BE2C (cell line): ENCODE measurements around the gene ELOVL5.

ENCODE experiments used
- DNase-seq: peaks from one replicate; pipeline ENCODE4 v3.0.0-alpha.2; 2020
- H3K27me3 ChIP-seq: fragments of 250-450 bp; sonication (Bioruptor Pico); 2 replicates; pipeline ENCODE4 v1.5.1; 2020; ENCODE audit warnings: mild to moderate bottlenecking
- H3K36me3 ChIP-seq: fragments of 250-450 bp; sonication (Bioruptor Pico); 2 replicates; pipeline ENCODE4 v1.5.1; 2020; ENCODE audit warnings: mild to moderate bottlenecking
- H3K4me1 ChIP-seq: fragments of 250-450 bp; sonication (Bioruptor Pico); 2 replicates; pipeline ENCODE4 v1.5.1; 2020
- H3K4me3 ChIP-seq: 2 replicates; pipeline ENCODE4 v1.5.1; 2011; ENCODE audit warnings: low read depth, low read length
- H3K9me3 ChIP-seq: fragments of 250-450 bp; sonication (Bioruptor Pico); 2 replicates; pipeline ENCODE4 v1.5.1; 2020
- CTCF ChIP-seq: IDR thresholded peaks from 2 replicates; pipeline ENCODE4 v1.5.1; 2012; ENCODE audit warnings: mild to moderate bottlenecking, low read depth, low read length

The ELOVL5 gene

GRCh38 chr6:53361549-53362031 lies 12.8 kb upstream of the ELOVL5 start:
- Histone ChIP-seq H3K36me3 (no peaks in the 10 kb centered on the region), H3K9me3 (no peaks in the 10 kb centered on the region), H3K4me3 (no peak overlapping the region), H3K27me3 (no peaks in the 10 kb centered on the region), H3K4me1 (peaks cover 6% of the 10 kb centered on the region)
- no peak for TF ChIP-seq CTCF
- DNase-seq = no peak

- peak overlapping the region; percentile 64; the same call in 1 of the 2 replicates for H3K4me3 ChIP-seq
- peaks cover 6% of the 10 kb centered on the region for H3K4me1 ChIP-seq
- no peaks in the 10 kb centered on the region for H3K9me3 ChIP-seq
- no peak for DNase-seq
- H3K36me3 ChIP-seq = no peaks in the 10 kb centered on the region
- no peaks in the 10 kb centered on the region for H3K27me3 ChIP-seq
- TF ChIP-seq CTCF = no peak
Observed at GRCh38 chr6:53360093-53360912, 11.6 kb upstream of the ELOVL5 start.

GRCh38 chr6:53359843-53360092 lies 11.0 kb upstream of the ELOVL5 start:
- H3K9me3 ChIP-seq = no peaks in the 10 kb centered on the region
- H3K27me3 ChIP-seq = no peaks in the 10 kb centered on the region
- no peak for DNase-seq
- H3K4me1 ChIP-seq = peaks cover 6% of the 10 kb centered on the region
- no peaks in the 10 kb centered on the region for H3K36me3 ChIP-seq
- no peak for TF ChIP-seq CTCF
- H3K4me3 ChIP-seq = peak overlapping the region; percentile 64

- TF ChIP-seq CTCF = no peak
- Histone ChIP-seq H3K9me3 (no peaks in the 10 kb centered on the region), H3K36me3 (no peaks in the 10 kb centered on the region), H3K4me3 (peak overlapping the region; percentile 64), H3K27me3 (no peaks in the 10 kb centered on the region), H3K4me1 (peaks cover 6% of the 10 kb centered on the region)
- DNase-seq = peak; percentile 96
Observed at GRCh38 chr6:53359095-53359842, 10.5 kb upstream of the ELOVL5 start.

- no peak for TF ChIP-seq CTCF
Observed at GRCh38 chr6:53358440-53359094, 9.8 kb upstream of the ELOVL5 start.

More at GRCh38 chr6:53358440-53359094, 9.8 kb upstream of the ELOVL5 start:
- Histone ChIP-seq H3K36me3 (no peaks in the 10 kb centered on the region), H3K27me3 (no peaks in the 10 kb centered on the region), H3K4me1 (peaks cover 6% of the 10 kb centered on the region), H3K9me3 (no peaks in the 10 kb centered on the region), H3K4me3 (peak overlapping the region; percentile 64)
- DNase-seq = no peak
